Measurements from ENCODE around the gene PTPRK. TPM values are rescaled to one million over a fixed set of nuclear protein-coding genes. Genes with fewer than 3 reads are reported as not detected.

Gene PTPRK
- total RNA-seq, 2 donors from 2014 or later: 113 to 121 TPM

- DNase-seq (no peak), ATAC-seq (no peak)
- intact Hi-C loops (cut with DNase I, micrococcal nuclease): no loop called here
Observed at GRCh38 chr6:128202169-128202765, 318.1 kb downstream of the PTPRK start.

GRCh38 chr6:128200789-128201188 lies 319.6 kb downstream of the PTPRK start:
- ATAC-seq (no peak), DNase-seq (no peak)
- intact Hi-C loops (cut with DNase I, micrococcal nuclease): no loop called here

- no peak for DNase-seq
- intact Hi-C loops (cut with DNase I, micrococcal nuclease): no loop called here
- ATAC-seq: no peak
Observed at GRCh38 chr6:128199461-128199860, 320.9 kb downstream of the PTPRK start.

GRCh38 chr6:128192972-128193371 lies 327.4 kb downstream of the PTPRK start:
- intact Hi-C loops (cut with DNase I, micrococcal nuclease): no loop called here
- ATAC-seq: no peak
- DNase-seq: no peak

- intact Hi-C loops (cut with DNase I, micrococcal nuclease): no loop called here
- ATAC-seq (no peak), DNase-seq (no peak)
Observed at GRCh38 chr6:128188678-128189077, 331.7 kb downstream of the PTPRK start.

GRCh38 chr6:128186729-128187128 lies 333.7 kb downstream of the PTPRK start:
- ATAC-seq: no peak
- intact Hi-C loops (cut with DNase I, micrococcal nuclease): no loop called here
- no peak for DNase-seq

- DNase-seq: no peak
- intact Hi-C loops (cut with DNase I, micrococcal nuclease): no loop called here
- ATAC-seq: no peak
Observed at GRCh38 chr6:128179876-128180438, 340.4 kb downstream of the PTPRK start.

- ATAC-seq (peak; percentile 86), DNase-seq (no peak)
- intact Hi-C loops (cut with DNase I, micrococcal nuclease): no loop called here
Observed at GRCh38 chr6:128174724-128175123, 345.7 kb downstream of the PTPRK start.

- ATAC-seq (no peak), DNase-seq (no peak)
- intact Hi-C loops (cut with DNase I, micrococcal nuclease): no loop called here
Observed at GRCh38 chr6:128172752-128173682, 347.4 kb downstream of the PTPRK start.

GRCh38 chr6:128172081-128172480 lies 348.3 kb downstream of the PTPRK start:
- ATAC-seq: no peak
- DNase-seq: no peak
- intact Hi-C loops (cut with DNase I, micrococcal nuclease): no loop called here

GRCh38 chr6:128171182-128171581 lies 349.2 kb downstream of the PTPRK start:
- DNase-seq (no peak), ATAC-seq (no peak)
- intact Hi-C loops (cut with DNase I, micrococcal nuclease): no loop called here

GRCh38 chr6:128168244-128168643 lies 352.2 kb downstream of the PTPRK start:
- DNase-seq: no peak
- no peak for ATAC-seq
- intact Hi-C loops (cut with DNase I, micrococcal nuclease): no loop called here

- ATAC-seq (no peak), DNase-seq (no peak)
- intact Hi-C loops (cut with DNase I, micrococcal nuclease): no loop called here
Observed at GRCh38 chr6:128167552-128167951, 352.8 kb downstream of the PTPRK start.

- intact Hi-C loops (cut with DNase I, micrococcal nuclease): no loop called here
- no peak for ATAC-seq
- no peak for DNase-seq
Observed at GRCh38 chr6:128164254-128164653, 356.1 kb downstream of the PTPRK start.

- DNase-seq (no peak), ATAC-seq (no peak)
- intact Hi-C loops (cut with DNase I, micrococcal nuclease): no loop called here
Observed at GRCh38 chr6:128162423-128162822, 358.0 kb downstream of the PTPRK start.

GRCh38 chr6:128161839-128162238 lies 358.6 kb downstream of the PTPRK start:
- ATAC-seq (no peak), DNase-seq (no peak)
- intact Hi-C loops (cut with DNase I, micrococcal nuclease): no loop called here

- intact Hi-C loops (cut with DNase I, micrococcal nuclease): no loop called here
- no peak for DNase-seq
- no peak for ATAC-seq
Observed at GRCh38 chr6:128161263-128161662, 359.1 kb downstream of the PTPRK start.

GRCh38 chr6:128158496-128158895 lies 361.9 kb downstream of the PTPRK start:
- ATAC-seq: no peak
- intact Hi-C loops (cut with DNase I, micrococcal nuclease): no loop called here
- DNase-seq: no peak

- intact Hi-C loops (cut with DNase I, micrococcal nuclease): no loop called here
- ATAC-seq: no peak
- DNase-seq: no peak
Observed at GRCh38 chr6:128156321-128157111, 363.9 kb downstream of the PTPRK start.

Measured in left colon (tissue), 2 donors.